Tibial nerve (tissue), 4 donors: ENCODE results near the gene GALNT10. TPM values are rescaled to one million over a fixed set of nuclear protein-coding genes. Genes with fewer than 3 reads are reported as not detected.

Experiments
- DNase-seq, 2 donors: peaks; one replicate each; pipeline ENCODE4 v3.0.0-alpha.2; 2019; ENCODE audit warnings: low spot score in 2 of 2
- H3K27ac ChIP-seq, 4 donors: fragments of 200-600 bp; sonication (generic) in 3 of 4; one replicate each; pipeline ENCODE4 v1.5.1; 2017 to 2019; ENCODE audit warnings: mild to moderate bottlenecking in 1 of 4
- H3K27me3 ChIP-seq, 2 donors: fragments of 200-600 bp; sonication (generic) in 1 of 2; one replicate each; pipeline versions ENCODE4 v1.5.1 to v1.6.0; 2017 to 2019
- H3K36me3 ChIP-seq, 3 donors: fragments of 200-600 bp; sonication (generic); one replicate each; pipeline ENCODE4 v1.5.1; 2018 to 2019
- H3K4me1 ChIP-seq, 4 donors: fragments of 200-600 bp; sonication (generic) in 3 of 4; one replicate each; pipeline ENCODE4 v1.5.1; 2017 to 2019
- H3K4me3 ChIP-seq, 4 donors: fragments of 200-600 bp; sonication (generic) in 3 of 4; one replicate each; pipeline ENCODE4 v1.5.1; 2017 to 2019; ENCODE audit warnings: mild to moderate bottlenecking in 1 of 4, moderate library complexity in 1 of 4
- H3K9me3 ChIP-seq, 4 donors: fragments of 200-600 bp; sonication (generic) in 3 of 4; one replicate each; pipeline ENCODE4 v1.5.1; 2017 to 2019
- CTCF ChIP-seq, 5 experiments: fragments of 200-600 bp in 3 of 5; fragments of 450-650 bp in 2 of 5; sonication (generic) in 3 of 5; IDR thresholded peaks; one replicate each; pipeline ENCODE4 v1.5.1; 2016 to 2019; ENCODE audit warnings: antibody characterized with exemption in 5 of 5, mild to moderate bottlenecking in 3 of 5, moderate library complexity in 2 of 5
- EP300 ChIP-seq, 2 donors: sonication (generic); formaldehyde crosslinking; IDR thresholded peaks; one replicate each; pipeline ENCODE4 v1.6.1; 2017; ENCODE audit warnings: antibody characterized with exemption in 2 of 2, mild to moderate bottlenecking in 1 of 2
- POLR2A ChIP-seq, 2 donors: fragments of 450-650 bp; IDR thresholded peaks; one replicate each; pipeline ENCODE4 v1.6.1; 2017; ENCODE audit warnings: antibody characterized with exemption in 2 of 2, mild to moderate bottlenecking in 2 of 2, moderate library complexity in 2 of 2
- WGBS, 2 donors: methylation state at CpG; one replicate each; pipeline ENCODE4 v1.1.5; 2018; 5-methylcytosine and 5-hydroxymethylcytosine counted together
- total RNA-seq, 4 donors: library from RNA; depleted of rRNA; stranded (reverse); fragments of >200 nt; gene quantifications; one replicate each; pipeline ENCODE4 v1.1.0, GENCODE V29; 2016

The GALNT10 gene
- total RNA-seq, 4 donors from 2014 or later = 24.1 to 41.2 (median 26.7) TPM

GRCh38 chr5:154262342-154262741, 71.8 kb downstream of the GALNT10 start:
- no peak for DNase-seq
- Histone ChIP-seq H3K4me3 (no peak overlapping the region), H3K27ac (no peak overlapping the region), H3K4me1 (peaks cover 0 to 32% (median 12%) of the 10 kb centered on the region in 4 donors), H3K36me3 (no peaks in the 10 kb centered on the region), H3K9me3 (no peaks in the 10 kb centered on the region), H3K27me3 (no peaks in the 10 kb centered on the region)
- WGBS, 2 donors = 97 to 100% methylated on average over 2 of the region's 2 CpGs
- no peak for TF ChIP-seq CTCF (IDR thresholded peaks at IDR 0.05)
- TF ChIP-seq EP300 (IDR thresholded peaks at IDR 0.05) = no peak
- TF ChIP-seq POLR2A (IDR thresholded peaks at IDR 0.05) = no peak

- Histone ChIP-seq H3K27me3 (no peaks in the 10 kb centered on the region), H3K4me3 (no peak overlapping the region), H3K9me3 (no peaks in the 10 kb centered on the region), H3K4me1 (peaks cover 0 to 46% (median 13%) of the 10 kb centered on the region in 4 donors), H3K36me3 (no peaks in the 10 kb centered on the region), H3K27ac (peak overlapping the region in 2 of 4 donors; percentile 6 to 26)
- WGBS, 2 donors = 18 to 25% methylated on average over 5 of the region's 5 CpGs
- no peak for TF ChIP-seq POLR2A (IDR thresholded peaks at IDR 0.05)
- no peak for TF ChIP-seq EP300 (IDR thresholded peaks at IDR 0.05)
- no peak for TF ChIP-seq CTCF (IDR thresholded peaks at IDR 0.05)
- DNase-seq = no peak
These were observed 74.1 kb downstream of the GALNT10 start for GRCh38 chr5:154264549-154265196.

GRCh38 chr5:154265197-154265773, 74.8 kb downstream of the GALNT10 start:
- 98 to 100% methylated on average over 2 of the region's 2 CpGs for WGBS, 2 donors
- H3K9me3 ChIP-seq = no peaks in the 10 kb centered on the region
- no peaks in the 10 kb centered on the region for H3K36me3 ChIP-seq
- no peaks in the 10 kb centered on the region for H3K27me3 ChIP-seq
- DNase-seq = no peak
- peaks cover 0 to 45% (median 13%) of the 10 kb centered on the region in 4 donors for H3K4me1 ChIP-seq
- TF ChIP-seq EP300 (IDR thresholded peaks at IDR 0.05) = no peak
- TF ChIP-seq CTCF (IDR thresholded peaks at IDR 0.05) = no peak
- no peak for TF ChIP-seq POLR2A (IDR thresholded peaks at IDR 0.05)
- H3K4me3 ChIP-seq = no peak overlapping the region
- H3K27ac ChIP-seq = peak overlapping the region in 2 of 4 donors; percentile 6 to 26

- no peaks in the 10 kb centered on the region for H3K9me3 ChIP-seq
- no peak for DNase-seq
- H3K27me3 ChIP-seq = no peaks in the 10 kb centered on the region
- no peak for TF ChIP-seq POLR2A (IDR thresholded peaks at IDR 0.05)
- TF ChIP-seq CTCF (IDR thresholded peaks at IDR 0.05) = no peak
- no peak for TF ChIP-seq EP300 (IDR thresholded peaks at IDR 0.05)
- H3K4me1 ChIP-seq = peaks cover 0 to 52% (median 19%) of the 10 kb centered on the region in 4 donors
- no peaks in the 10 kb centered on the region for H3K36me3 ChIP-seq
- no peak overlapping the region for H3K4me3 ChIP-seq
- H3K27ac ChIP-seq = no peak overlapping the region
These were observed 77.0 kb downstream of the GALNT10 start for GRCh38 chr5:154267516-154267915.

- DNase-seq = no peak
- Histone ChIP-seq H3K9me3 (no peaks in the 10 kb centered on the region), H3K27me3 (no peaks in the 10 kb centered on the region), H3K4me1 (peaks cover 0 to 57% (median 24%) of the 10 kb centered on the region in 4 donors), H3K36me3 (no peaks in the 10 kb centered on the region), H3K27ac (peak overlapping the region in 1 of 4 donors; percentile 20), H3K4me3 (no peak overlapping the region)
- TF ChIP-seq EP300 (IDR thresholded peaks at IDR 0.05) (no peak), CTCF (IDR thresholded peaks at IDR 0.05) (no peak), POLR2A (IDR thresholded peaks at IDR 0.05) (no peak)
- 50 to 58% methylated on average over 3 of the region's 3 CpGs for WGBS, 2 donors
These were observed 77.5 kb downstream of the GALNT10 start for GRCh38 chr5:154268073-154268472.
